PC-9 (cell line): ENCODE results near the gene WDR37.

Source experiments
- CTCF ChIP-seq: fragments of 200-600 bp; sonication (generic); conservative IDR thresholded peaks from 2 replicates; pipeline ENCODE4 v1.6.1; 2017; ENCODE audit warnings: mixed run types, antibody characterized with exemption, mild to moderate bottlenecking, moderate library complexity
- EZH2 ChIP-seq: fragments of 200-600 bp; sonication (generic); IDR thresholded peaks from 2 replicates; pipeline ENCODE4 v1.8.0; 2017; ENCODE audit warnings: antibody characterized with exemption, low read depth

GRCh38 chr10:1010703-1011102 lies 45.5 kb upstream of the WDR37 start:
- TF ChIP-seq EZH2 (no peak), CTCF (no peak)
